Loucy (cell line): ENCODE results near the gene C2orf80.
A peak's percentile ranks its signal among the peaks of the same experiment; 100 is the strongest.

Experiments
- H2AFZ ChIP-seq: fragments of 200-600 bp; sonication (generic); 2 replicates; pipeline ENCODE4 v1.6.0; 2016; ENCODE audit warnings: antibody characterized with exemption, mild to moderate bottlenecking, low read length, moderate library complexity
- H3F3A ChIP-seq: fragments of 200-600 bp; 2 replicates; pipeline ENCODE4 v1.6.0; 2016; ENCODE audit warnings: antibody characterized with exemption, low read depth, mild to moderate bottlenecking
- H3K27me3 ChIP-seq: fragments of 200-600 bp; sonication (generic); 2 replicates; pipeline ENCODE4 v1.6.1; 2014; ENCODE audit warnings: low read length, mild to moderate bottlenecking; ENCODE audit not compliant: insufficient read depth, poor library complexity, severe bottlenecking
- H3K36me3 ChIP-seq: fragments of 200-600 bp; sonication (generic); 2 replicates; pipeline ENCODE4 v1.6.1; 2016; ENCODE audit warnings: low read length; ENCODE audit not compliant: insufficient read depth
- H3K4me1 ChIP-seq: fragments of 200-600 bp; sonication (generic); 2 replicates; pipeline ENCODE4 v1.5.1; 2014; ENCODE audit warnings: low read length, mild to moderate bottlenecking; ENCODE audit not compliant: insufficient read depth, poor library complexity, severe bottlenecking
- H3K4me2 ChIP-seq: fragments of 200-600 bp; sonication (generic); 2 replicates; pipeline ENCODE4 v1.6.0; 2014; ENCODE audit warnings: antibody characterized with exemption, low read length, low read depth, mild to moderate bottlenecking; ENCODE audit not compliant: poor library complexity, severe bottlenecking
- H3K4me3 ChIP-seq: fragments of 200-600 bp; sonication (generic); 2 replicates; pipeline ENCODE4 v1.5.1; 2014; ENCODE audit warnings: low read length, mild to moderate bottlenecking, mixed read lengths; ENCODE audit not compliant: poor library complexity, severe bottlenecking
- H3K79me2 ChIP-seq: fragments of 200-600 bp; sonication (generic); 2 replicates; pipeline ENCODE4 v1.6.1; 2014; ENCODE audit warnings: low read length; ENCODE audit not compliant: insufficient read depth
- H3K9ac ChIP-seq: fragments of 200-600 bp; sonication (generic); 2 replicates; pipeline ENCODE4 v1.6.0; 2014; ENCODE audit warnings: mild to moderate bottlenecking, low read depth, low read length, moderate library complexity; ENCODE audit not compliant: poor library complexity, severe bottlenecking
- H3K9me2 ChIP-seq: fragments of 200-600 bp; sonication (generic); replicated peaks from 2 replicates; pipeline ENCODE4 v1.6.1; 2016; ENCODE audit warnings: low read depth, low read length, mixed read lengths
- H3K9me3 ChIP-seq: fragments of 200-600 bp; sonication (generic); 2 replicates; pipeline ENCODE4 v1.6.1; 2014; ENCODE audit warnings: mild to moderate bottlenecking, antibody characterized with exemption, low read length, low read depth; ENCODE audit not compliant: insufficient read depth
- H4K20me1 ChIP-seq: fragments of 200-600 bp; sonication (generic); 2 replicates; pipeline ENCODE4 v1.6.0; 2014; ENCODE audit warnings: antibody characterized with exemption, low read length, mild to moderate bottlenecking; ENCODE audit not compliant: insufficient read depth, poor library complexity, severe bottlenecking
- EZH2phosphoT487 ChIP-seq: fragments of 200-600 bp; IDR thresholded peaks from 2 replicates; pipeline ENCODE4 v1.6.1; 2018; ENCODE audit warnings: antibody characterized with exemption, mild to moderate bottlenecking, moderate library complexity, borderline replicate concordance
- TF ChIP-seq, protein P1 (sequence below): fragments of 200-600 bp; sonication (generic); conservative IDR thresholded peaks from 2 replicates; pipeline ENCODE4 v1.5.1; 2014; ENCODE audit warnings: mild to moderate bottlenecking, antibody characterized with exemption, low read length

Gene C2orf80

DNA sequence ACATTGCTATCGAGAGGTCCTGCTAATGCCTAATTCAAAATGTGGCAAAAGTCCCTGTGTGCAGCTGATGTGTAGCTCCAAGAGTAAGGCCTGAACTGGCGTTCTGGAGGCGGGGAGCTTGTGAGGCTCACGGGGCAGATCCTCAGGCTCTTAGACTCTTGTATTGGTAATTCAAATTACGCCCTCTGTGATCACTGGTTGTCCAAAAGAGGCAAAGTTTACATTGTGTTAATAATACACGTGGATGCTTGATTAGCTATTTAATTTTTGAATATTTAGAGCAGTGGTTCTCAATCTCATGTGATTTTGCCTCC lies 14.0 kb downstream of the C2orf80 start:
- Histone ChIP-seq H3K4me1 (peaks cover 3% of the 10 kb centered on the region), H3K9me3 (no peaks in the 10 kb centered on the region), H4K20me1 (no peaks in the 10 kb centered on the region), H3K9me2 (no peaks in the 10 kb centered on the region), H3K4me3 (no peak overlapping the region), H3K4me2 (peak overlapping the region; percentile 10), H3K27me3 (no peaks in the 10 kb centered on the region), H3K36me3 (no peaks in the 10 kb centered on the region), H2AFZ (peak overlapping the region; percentile 84), H3F3A (no peaks in the 10 kb centered on the region), H3K79me2 (no peaks in the 10 kb centered on the region), H3K9ac (no peak overlapping the region)
- no peak for TF ChIP-seq EZH2phosphoT487
- TF ChIP-seq, protein P1, sequence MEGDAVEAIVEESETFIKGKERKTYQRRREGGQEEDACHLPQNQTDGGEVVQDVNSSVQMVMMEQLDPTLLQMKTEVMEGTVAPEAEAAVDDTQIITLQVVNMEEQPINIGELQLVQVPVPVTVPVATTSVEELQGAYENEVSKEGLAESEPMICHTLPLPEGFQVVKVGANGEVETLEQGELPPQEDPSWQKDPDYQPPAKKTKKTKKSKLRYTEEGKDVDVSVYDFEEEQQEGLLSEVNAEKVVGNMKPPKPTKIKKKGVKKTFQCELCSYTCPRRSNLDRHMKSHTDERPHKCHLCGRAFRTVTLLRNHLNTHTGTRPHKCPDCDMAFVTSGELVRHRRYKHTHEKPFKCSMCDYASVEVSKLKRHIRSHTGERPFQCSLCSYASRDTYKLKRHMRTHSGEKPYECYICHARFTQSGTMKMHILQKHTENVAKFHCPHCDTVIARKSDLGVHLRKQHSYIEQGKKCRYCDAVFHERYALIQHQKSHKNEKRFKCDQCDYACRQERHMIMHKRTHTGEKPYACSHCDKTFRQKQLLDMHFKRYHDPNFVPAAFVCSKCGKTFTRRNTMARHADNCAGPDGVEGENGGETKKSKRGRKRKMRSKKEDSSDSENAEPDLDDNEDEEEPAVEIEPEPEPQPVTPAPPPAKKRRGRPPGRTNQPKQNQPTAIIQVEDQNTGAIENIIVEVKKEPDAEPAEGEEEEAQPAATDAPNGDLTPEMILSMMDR, result no peak

DNA sequence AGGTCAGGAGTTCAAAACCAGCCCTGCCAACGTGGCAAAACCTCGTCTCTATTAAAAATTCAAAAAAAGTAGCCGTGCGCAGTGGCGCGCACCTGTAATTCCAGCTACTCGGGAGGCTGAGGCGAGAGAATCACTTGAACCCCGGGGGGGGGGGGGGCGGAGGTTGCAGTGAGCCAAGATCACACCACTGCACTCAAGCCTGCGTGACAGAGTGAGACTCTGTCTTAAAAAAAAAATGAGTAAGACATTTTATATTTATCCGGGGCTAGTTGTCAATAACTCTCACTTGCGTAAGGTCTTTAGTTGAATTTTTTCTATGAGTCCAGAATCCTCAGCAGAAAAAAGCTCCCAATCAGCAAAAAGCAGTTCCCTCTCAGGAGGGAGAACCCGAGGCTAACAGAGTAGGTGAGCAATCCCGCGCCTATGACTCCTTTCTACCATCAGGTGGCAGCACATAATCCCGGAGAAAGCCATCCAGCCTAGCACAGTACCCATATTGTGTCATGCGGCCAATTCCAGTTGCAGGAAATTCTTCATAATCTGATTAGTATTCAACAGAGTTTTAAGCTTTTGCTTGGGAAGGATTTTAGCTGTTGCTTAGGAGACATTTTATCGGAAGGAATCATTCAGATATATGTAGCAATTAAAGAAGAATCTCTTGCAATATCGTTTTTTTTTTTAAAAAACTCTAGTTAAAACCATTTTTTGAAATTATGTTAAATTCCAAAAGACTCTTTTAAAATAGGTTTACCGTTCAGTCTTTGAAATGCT lies 14.6 kb downstream of the C2orf80 start:
- no peaks in the 10 kb centered on the region for H3K9me3 ChIP-seq
- H3K4me3 ChIP-seq, result no peak overlapping the region
- no peaks in the 10 kb centered on the region for H3K79me2 ChIP-seq
- TF ChIP-seq EZH2phosphoT487, result no peak
- TF ChIP-seq, protein P1, result peak; percentile 89
- no peaks in the 10 kb centered on the region for H3K9me2 ChIP-seq
- H4K20me1 ChIP-seq, result no peaks in the 10 kb centered on the region
- no peaks in the 10 kb centered on the region for H3K27me3 ChIP-seq
- no peak overlapping the region for H3K9ac ChIP-seq
- H3K4me2 ChIP-seq, result peak overlapping the region; percentile 10
- H2AFZ ChIP-seq, result peak overlapping the region; percentile 84
- H3K4me1 ChIP-seq, result peaks cover 3% of the 10 kb centered on the region
- H3F3A ChIP-seq, result no peaks in the 10 kb centered on the region
- no peaks in the 10 kb centered on the region for H3K36me3 ChIP-seq

DNA sequence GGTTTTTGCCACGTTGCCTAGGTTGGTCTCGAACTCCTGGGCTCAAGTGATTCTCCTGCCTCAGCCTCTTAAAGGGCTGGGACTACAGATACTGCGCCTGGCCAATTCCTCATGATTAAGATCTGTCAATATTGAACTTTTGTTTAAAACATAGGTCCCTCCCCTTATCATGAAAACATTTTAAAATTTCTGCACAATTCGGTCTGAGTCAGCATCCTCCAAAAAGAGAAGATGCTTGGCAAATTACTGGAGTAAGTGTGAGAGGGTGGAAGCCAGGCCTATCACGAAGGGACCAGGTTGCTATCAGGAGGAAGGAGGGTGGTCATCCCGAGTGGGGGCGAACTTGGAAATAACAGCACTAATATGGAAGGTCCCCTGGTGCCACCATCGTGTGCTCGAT lies 15.7 kb downstream of the C2orf80 start:
- H3K4me3 ChIP-seq, result no peak overlapping the region
- H3K27me3 ChIP-seq, result no peaks in the 10 kb centered on the region
- no peaks in the 10 kb centered on the region for H4K20me1 ChIP-seq
- H3K9me2 ChIP-seq, result no peaks in the 10 kb centered on the region
- no peaks in the 10 kb centered on the region for H3K36me3 ChIP-seq
- H3F3A ChIP-seq, result no peaks in the 10 kb centered on the region
- TF ChIP-seq, protein P1, result no peak
- no peak for TF ChIP-seq EZH2phosphoT487
- H3K9me3 ChIP-seq, result no peaks in the 10 kb centered on the region
- H3K9ac ChIP-seq, result no peak overlapping the region
- H3K4me1 ChIP-seq, result peaks cover 2% of the 10 kb centered on the region
- no peaks in the 10 kb centered on the region for H3K79me2 ChIP-seq
- H3K4me2 ChIP-seq, result no peak overlapping the region
- no peak overlapping the region for H2AFZ ChIP-seq
